ENCODE measurements around the gene SSBP3. TPM values are rescaled to one million over a fixed set of nuclear protein-coding genes. Genes with fewer than 3 reads are reported as not detected.
A peak's percentile ranks its signal among the peaks of the same experiment; 100 is the strongest.

Gene SSBP3
- total RNA-seq, 1 experiment from 2014 or later: 56.0 TPM

DNA sequence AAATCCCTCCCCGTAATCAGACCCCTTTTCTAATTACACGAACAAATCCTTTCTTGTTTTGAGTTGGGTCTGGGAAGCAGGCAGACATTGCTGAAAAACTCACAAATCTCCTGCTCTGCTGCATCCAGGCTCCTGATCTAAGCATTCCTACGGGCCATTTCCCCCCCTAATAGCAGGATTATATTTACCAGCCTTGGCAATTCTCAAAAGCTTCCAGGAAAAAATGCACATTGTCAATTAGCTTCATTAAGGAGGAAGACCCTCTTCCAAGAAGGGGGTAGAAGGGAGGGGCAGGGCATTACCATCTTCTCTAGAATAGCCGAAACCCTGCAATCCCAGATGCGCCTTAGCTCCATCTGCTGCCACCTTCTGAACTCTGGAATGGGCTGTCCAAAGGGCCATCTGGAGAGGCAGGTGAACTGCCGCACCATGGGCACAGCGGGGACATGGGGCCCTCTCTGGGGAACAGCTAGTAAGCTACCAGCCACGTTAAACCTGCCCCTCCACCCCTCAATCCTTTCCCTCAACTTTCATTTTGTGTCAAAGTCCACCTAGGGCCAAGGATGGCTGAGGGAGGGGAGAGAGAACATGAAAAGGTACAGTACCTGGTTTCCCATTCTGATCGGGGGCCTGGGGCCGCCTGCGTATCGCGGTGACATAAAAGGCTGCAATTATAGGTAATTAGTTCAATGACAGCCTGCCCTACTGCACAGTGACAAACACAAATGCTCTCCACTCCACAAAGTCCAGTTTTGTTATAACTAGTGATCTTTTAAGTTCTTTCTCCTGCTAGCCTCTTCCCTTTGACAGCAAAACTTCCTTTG lies 149.5 kb downstream of the SSBP3 start:
- DNase-seq (ENCODE audit: low read depth in 1 of 2, low spot score in 2 of 2): no peak
- Histone ChIP-seq H3K36me3 (peaks cover 13% of the 10 kb centered on the region), H3K4me1 (replicated peaks) (peaks cover 40% of the 10 kb centered on the region), H3K27ac (no peak overlapping the region), H3K4me3 (no peak overlapping the region), H3K27me3 (replicated peaks) (no peaks in the 10 kb centered on the region), H3K9me3 (replicated peaks) (no peaks in the 10 kb centered on the region)

GRCh38 chr1:54255026-54255702 lies 151.0 kb downstream of the SSBP3 start:
- peak; percentile 57 to 71 for DNase-seq (ENCODE audit: low read depth in 1 of 2, low spot score in 2 of 2)
- peaks cover 21% of the 10 kb centered on the region for H3K36me3 ChIP-seq

GRCh38 chr1:54254055-54254454 lies 152.1 kb downstream of the SSBP3 start:
- no peaks in the 10 kb centered on the region for H3K27me3 ChIP-seq (replicated peaks)
- H3K4me1 ChIP-seq (replicated peaks): peaks cover 62% of the 10 kb centered on the region
- H3K9me3 ChIP-seq (replicated peaks): no peaks in the 10 kb centered on the region
- peak overlapping the region; percentile 47 for H3K27ac ChIP-seq
- DNase-seq (ENCODE audit: low read depth in 1 of 2, low spot score in 2 of 2): peak in 1 of 2 experiments; percentile 75
- peaks cover 25% of the 10 kb centered on the region for H3K36me3 ChIP-seq
- no peak overlapping the region for H3K4me3 ChIP-seq

More at GRCh38 chr1:54255026-54255702, 151.0 kb downstream of the SSBP3 start:
- H3K4me1 ChIP-seq (replicated peaks): peaks cover 54% of the 10 kb centered on the region
- no peak overlapping the region for H3K4me3 ChIP-seq
- no peaks in the 10 kb centered on the region for H3K27me3 ChIP-seq (replicated peaks)
- H3K27ac ChIP-seq: peak overlapping the region; percentile 65
- no peaks in the 10 kb centered on the region for H3K9me3 ChIP-seq (replicated peaks)

DNA sequence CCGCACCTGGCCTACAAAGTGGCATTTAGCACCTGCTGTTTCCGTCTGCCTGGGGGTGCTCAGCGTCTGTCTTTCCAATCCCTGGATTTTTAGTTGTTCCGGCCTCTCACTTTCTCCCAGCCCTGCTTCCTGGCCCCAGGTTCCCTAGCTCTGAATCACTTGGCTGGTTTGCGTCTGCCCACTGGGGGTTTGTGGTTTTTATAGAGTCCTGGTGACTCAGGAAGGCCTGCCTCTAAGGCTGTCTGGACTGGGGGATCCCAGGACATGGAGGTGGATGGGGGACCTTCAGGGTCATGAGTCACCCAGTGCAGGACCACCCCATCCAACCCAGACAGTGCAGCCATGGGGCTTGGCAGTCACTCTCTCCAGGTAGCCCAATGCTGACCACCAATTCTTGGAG lies 152.7 kb downstream of the SSBP3 start:
- no peaks in the 10 kb centered on the region for H3K27me3 ChIP-seq (replicated peaks)
- H3K27ac ChIP-seq: peak overlapping the region; percentile 47
- peaks cover 30% of the 10 kb centered on the region for H3K36me3 ChIP-seq
- no peak overlapping the region for H3K4me3 ChIP-seq
- H3K9me3 ChIP-seq (replicated peaks): no peaks in the 10 kb centered on the region
- peak; percentile 92 to 94 for DNase-seq (ENCODE audit: low read depth in 1 of 2, low spot score in 2 of 2)
- peaks cover 67% of the 10 kb centered on the region for H3K4me1 ChIP-seq (replicated peaks)

GRCh38 chr1:54252371-54252936 lies 153.7 kb downstream of the SSBP3 start:
- Histone ChIP-seq H3K4me1 (replicated peaks) (peaks cover 69% of the 10 kb centered on the region), H3K4me3 (no peak overlapping the region), H3K9me3 (replicated peaks) (no peaks in the 10 kb centered on the region), H3K36me3 (peaks cover 37% of the 10 kb centered on the region), H3K27ac (peak overlapping the region; percentile 32; the same call in 1 of the 2 replicates), H3K27me3 (replicated peaks) (no peaks in the 10 kb centered on the region)
- DNase-seq (ENCODE audit: low read depth in 1 of 2, low spot score in 2 of 2): no peak

DNA sequence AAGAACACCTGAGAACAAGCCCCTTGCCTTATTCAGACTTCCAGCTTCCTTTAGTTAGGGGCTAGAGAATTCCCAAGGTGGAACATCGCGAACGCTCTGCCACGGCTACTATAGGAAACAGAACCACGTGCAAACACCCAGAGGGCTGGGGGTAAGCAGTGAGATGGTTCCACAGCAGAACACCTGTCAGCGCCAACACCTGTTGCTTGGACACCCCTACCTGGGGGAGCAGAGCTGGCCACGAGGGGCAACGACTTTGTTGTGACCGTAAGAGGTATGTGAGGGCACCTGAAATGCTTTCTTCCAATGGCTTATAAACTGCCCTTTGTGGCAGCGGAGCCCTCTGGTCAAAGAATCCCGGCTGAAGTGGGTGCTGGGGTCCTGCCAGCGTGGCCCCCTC lies 155.5 kb downstream of the SSBP3 start:
- H3K4me3 ChIP-seq: no peak overlapping the region
- peaks cover 52% of the 10 kb centered on the region for H3K36me3 ChIP-seq
- H3K27ac ChIP-seq: peak overlapping the region; percentile 74
- peaks cover 68% of the 10 kb centered on the region for H3K4me1 ChIP-seq (replicated peaks)
- no peaks in the 10 kb centered on the region for H3K9me3 ChIP-seq (replicated peaks)
- no peak for DNase-seq (ENCODE audit: low read depth in 1 of 2, low spot score in 2 of 2)
- no peaks in the 10 kb centered on the region for H3K27me3 ChIP-seq (replicated peaks)

DNA sequence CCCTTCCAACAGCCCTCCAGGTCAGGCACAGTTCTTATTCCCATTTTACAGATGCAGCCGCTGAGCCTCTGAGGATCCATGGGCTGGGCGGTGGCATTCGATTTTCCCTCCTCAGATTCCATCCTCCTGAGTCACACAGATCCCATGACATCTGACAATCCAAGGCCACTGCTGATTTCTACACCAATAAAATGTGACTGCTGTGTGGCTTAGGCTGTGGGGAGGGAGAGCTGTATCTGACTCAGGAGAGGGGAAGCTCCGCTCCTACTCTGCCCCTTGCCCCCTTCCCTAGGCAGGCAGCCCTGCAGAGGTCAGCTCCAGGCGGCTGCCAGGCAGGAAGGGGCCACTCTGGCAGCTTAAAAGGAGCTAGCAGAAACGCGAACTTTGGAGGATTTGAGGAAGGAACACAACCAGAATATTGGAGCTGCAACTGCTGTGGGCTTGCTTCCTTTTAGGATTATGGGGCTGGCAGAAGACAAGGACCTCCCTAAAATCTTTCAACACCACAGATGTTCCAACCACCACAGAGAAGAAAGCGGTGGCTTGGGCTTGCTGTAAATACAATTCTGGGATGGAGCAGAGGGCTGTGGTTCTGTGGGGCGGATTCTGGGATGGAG lies 156.3 kb downstream of the SSBP3 start:
- H3K27ac ChIP-seq: peak overlapping the region; percentile 74
- peaks cover 69% of the 10 kb centered on the region for H3K4me1 ChIP-seq (replicated peaks)
- H3K36me3 ChIP-seq: peaks cover 55% of the 10 kb centered on the region
- no peaks in the 10 kb centered on the region for H3K9me3 ChIP-seq (replicated peaks)
- no peak overlapping the region for H3K4me3 ChIP-seq
- DNase-seq (ENCODE audit: low read depth in 1 of 2, low spot score in 2 of 2): peak; percentile 79 to 83
- no peaks in the 10 kb centered on the region for H3K27me3 ChIP-seq (replicated peaks)

DNA sequence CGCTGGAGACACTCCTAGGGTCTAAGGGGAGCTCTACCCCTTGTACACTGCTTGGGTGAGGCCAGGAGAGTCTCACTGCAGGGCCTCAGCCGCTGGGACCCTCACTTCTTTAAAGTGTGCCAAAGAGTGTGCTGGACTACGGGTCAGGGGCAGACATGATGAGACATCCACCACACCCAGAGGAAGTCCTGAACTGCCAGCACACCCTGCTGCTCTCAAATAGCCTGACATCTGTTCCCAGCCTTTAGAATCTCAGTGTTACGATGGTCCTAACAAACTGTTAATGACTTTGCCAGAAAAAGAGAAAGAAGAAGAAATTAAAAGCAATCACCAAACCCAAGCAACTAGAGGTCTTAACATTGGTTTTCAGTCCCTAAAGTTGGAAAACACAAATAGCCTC lies 157.2 kb downstream of the SSBP3 start:
- Histone ChIP-seq H3K36me3 (peaks cover 61% of the 10 kb centered on the region), H3K9me3 (replicated peaks) (no peaks in the 10 kb centered on the region), H3K27ac (peak overlapping the region; percentile 74; the same call in 1 of the 2 replicates), H3K27me3 (replicated peaks) (no peaks in the 10 kb centered on the region), H3K4me3 (no peak overlapping the region), H3K4me1 (replicated peaks) (peaks cover 62% of the 10 kb centered on the region)
- no peak for DNase-seq (ENCODE audit: low read depth in 1 of 2, low spot score in 2 of 2)

GRCh38 chr1:54247863-54248515 lies 158.2 kb downstream of the SSBP3 start:
- Histone ChIP-seq H3K9me3 (replicated peaks) (no peaks in the 10 kb centered on the region), H3K4me3 (no peak overlapping the region), H3K27ac (no peak overlapping the region), H3K4me1 (replicated peaks) (peaks cover 59% of the 10 kb centered on the region), H3K27me3 (replicated peaks) (no peaks in the 10 kb centered on the region), H3K36me3 (peaks cover 64% of the 10 kb centered on the region)
- no peak for DNase-seq (ENCODE audit: low read depth in 1 of 2, low spot score in 2 of 2)

DNA sequence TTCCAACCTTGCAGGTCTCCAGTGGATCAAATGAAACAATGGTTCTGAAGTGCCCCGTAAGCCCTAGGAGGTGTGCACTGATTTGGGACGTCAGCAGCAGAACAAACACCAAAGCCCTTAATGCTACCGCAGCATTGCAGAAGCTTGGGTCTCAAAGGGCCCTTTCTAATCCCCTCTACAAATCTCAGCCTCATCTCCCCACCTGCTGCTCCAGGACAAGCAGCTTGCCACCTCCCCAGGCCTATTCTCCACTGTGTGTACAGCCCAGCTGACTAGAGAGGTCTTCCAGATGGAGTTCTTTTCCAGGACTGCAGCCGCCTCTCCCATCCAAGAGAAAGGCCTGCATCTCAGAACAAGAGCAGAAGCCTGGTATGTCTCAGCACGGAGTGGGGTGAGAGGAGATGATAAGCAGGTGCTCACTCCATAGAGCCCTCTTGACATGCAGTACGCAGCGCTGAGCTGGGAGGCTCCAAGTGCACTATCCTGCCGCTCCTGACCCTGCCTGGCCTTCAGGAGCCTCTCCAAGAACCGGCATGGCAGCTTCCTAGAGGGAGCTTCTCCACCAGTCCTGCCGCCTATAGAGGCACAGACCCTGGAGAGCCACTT lies 160.0 kb downstream of the SSBP3 start:
- Histone ChIP-seq H3K4me3 (no peak overlapping the region), H3K9me3 (replicated peaks) (no peaks in the 10 kb centered on the region), H3K4me1 (replicated peaks) (peaks cover 59% of the 10 kb centered on the region), H3K27ac (no peak overlapping the region), H3K36me3 (peaks cover 62% of the 10 kb centered on the region), H3K27me3 (replicated peaks) (no peaks in the 10 kb centered on the region)
- DNase-seq (ENCODE audit: low read depth in 1 of 2, low spot score in 2 of 2): no peak

DNA sequence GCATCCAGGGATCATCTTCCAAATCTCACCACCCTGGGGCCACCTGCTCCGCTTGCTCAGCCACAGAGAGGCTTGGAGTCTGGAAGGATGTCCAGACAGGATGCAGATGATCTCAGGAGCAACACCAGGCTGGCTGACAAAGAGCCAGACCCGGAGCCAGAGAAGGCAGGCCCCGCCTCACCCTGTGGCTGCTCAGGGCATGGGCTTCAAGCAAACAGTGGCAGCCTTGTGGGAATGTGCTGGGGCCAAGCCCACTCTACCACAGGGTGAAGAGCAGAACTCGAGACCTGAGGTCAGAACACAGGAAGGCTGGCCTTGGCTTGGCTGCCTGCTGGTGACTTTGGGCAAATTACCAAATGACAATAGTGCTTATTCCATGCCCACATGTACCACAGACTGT lies 160.7 kb downstream of the SSBP3 start:
- Histone ChIP-seq H3K27me3 (replicated peaks) (no peaks in the 10 kb centered on the region), H3K4me1 (replicated peaks) (peaks cover 60% of the 10 kb centered on the region), H3K4me3 (no peak overlapping the region), H3K9me3 (replicated peaks) (no peaks in the 10 kb centered on the region), H3K27ac (no peak overlapping the region), H3K36me3 (peaks cover 61% of the 10 kb centered on the region)
- DNase-seq (ENCODE audit: low read depth in 1 of 2, low spot score in 2 of 2): no peak

GRCh38 chr1:54244655-54245054 lies 161.5 kb downstream of the SSBP3 start:
- peaks cover 61% of the 10 kb centered on the region for H3K36me3 ChIP-seq
- no peak for DNase-seq (ENCODE audit: low read depth in 1 of 2, low spot score in 2 of 2)
- H3K4me1 ChIP-seq (replicated peaks): peaks cover 61% of the 10 kb centered on the region
- H3K4me3 ChIP-seq: no peak overlapping the region
- H3K27me3 ChIP-seq (replicated peaks): no peaks in the 10 kb centered on the region
- H3K9me3 ChIP-seq (replicated peaks): no peaks in the 10 kb centered on the region
- no peak overlapping the region for H3K27ac ChIP-seq

- Histone ChIP-seq H3K9me3 (replicated peaks) (no peaks in the 10 kb centered on the region), H3K27me3 (replicated peaks) (no peaks in the 10 kb centered on the region), H3K27ac (peak overlapping the region; percentile 93), H3K36me3 (peaks cover 64% of the 10 kb centered on the region), H3K4me3 (no peak overlapping the region), H3K4me1 (replicated peaks) (peaks cover 59% of the 10 kb centered on the region)
- no peak for DNase-seq (ENCODE audit: low read depth in 1 of 2, low spot score in 2 of 2)
Measured at GRCh38 chr1:54243022-54243421, 163.2 kb downstream of the SSBP3 start.
